ENCODE data around the gene DOCK6. TPM values are rescaled to one million over a fixed set of nuclear protein-coding genes. Genes with fewer than 3 reads are reported as not detected.

DOCK6 gene, protein sequence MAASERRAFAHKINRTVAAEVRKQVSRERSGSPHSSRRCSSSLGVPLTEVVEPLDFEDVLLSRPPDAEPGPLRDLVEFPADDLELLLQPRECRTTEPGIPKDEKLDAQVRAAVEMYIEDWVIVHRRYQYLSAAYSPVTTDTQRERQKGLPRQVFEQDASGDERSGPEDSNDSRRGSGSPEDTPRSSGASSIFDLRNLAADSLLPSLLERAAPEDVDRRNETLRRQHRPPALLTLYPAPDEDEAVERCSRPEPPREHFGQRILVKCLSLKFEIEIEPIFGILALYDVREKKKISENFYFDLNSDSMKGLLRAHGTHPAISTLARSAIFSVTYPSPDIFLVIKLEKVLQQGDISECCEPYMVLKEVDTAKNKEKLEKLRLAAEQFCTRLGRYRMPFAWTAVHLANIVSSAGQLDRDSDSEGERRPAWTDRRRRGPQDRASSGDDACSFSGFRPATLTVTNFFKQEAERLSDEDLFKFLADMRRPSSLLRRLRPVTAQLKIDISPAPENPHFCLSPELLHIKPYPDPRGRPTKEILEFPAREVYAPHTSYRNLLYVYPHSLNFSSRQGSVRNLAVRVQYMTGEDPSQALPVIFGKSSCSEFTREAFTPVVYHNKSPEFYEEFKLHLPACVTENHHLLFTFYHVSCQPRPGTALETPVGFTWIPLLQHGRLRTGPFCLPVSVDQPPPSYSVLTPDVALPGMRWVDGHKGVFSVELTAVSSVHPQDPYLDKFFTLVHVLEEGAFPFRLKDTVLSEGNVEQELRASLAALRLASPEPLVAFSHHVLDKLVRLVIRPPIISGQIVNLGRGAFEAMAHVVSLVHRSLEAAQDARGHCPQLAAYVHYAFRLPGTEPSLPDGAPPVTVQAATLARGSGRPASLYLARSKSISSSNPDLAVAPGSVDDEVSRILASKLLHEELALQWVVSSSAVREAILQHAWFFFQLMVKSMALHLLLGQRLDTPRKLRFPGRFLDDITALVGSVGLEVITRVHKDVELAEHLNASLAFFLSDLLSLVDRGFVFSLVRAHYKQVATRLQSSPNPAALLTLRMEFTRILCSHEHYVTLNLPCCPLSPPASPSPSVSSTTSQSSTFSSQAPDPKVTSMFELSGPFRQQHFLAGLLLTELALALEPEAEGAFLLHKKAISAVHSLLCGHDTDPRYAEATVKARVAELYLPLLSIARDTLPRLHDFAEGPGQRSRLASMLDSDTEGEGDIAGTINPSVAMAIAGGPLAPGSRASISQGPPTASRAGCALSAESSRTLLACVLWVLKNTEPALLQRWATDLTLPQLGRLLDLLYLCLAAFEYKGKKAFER (N-terminal part only)
- 12.0 and 14.5 TPM in 2 replicates for total RNA-seq (2014; rRNA removed; shearing (Covaris generic))

GRCh38 chr19:11261971-11262839 is at the start of gene DOCK6:
Gene DOCK6, minus strand, starts transcription at chr19:11262524. Its CDS starts 84 bp downstream, at chr19:11262440.

DNA sequence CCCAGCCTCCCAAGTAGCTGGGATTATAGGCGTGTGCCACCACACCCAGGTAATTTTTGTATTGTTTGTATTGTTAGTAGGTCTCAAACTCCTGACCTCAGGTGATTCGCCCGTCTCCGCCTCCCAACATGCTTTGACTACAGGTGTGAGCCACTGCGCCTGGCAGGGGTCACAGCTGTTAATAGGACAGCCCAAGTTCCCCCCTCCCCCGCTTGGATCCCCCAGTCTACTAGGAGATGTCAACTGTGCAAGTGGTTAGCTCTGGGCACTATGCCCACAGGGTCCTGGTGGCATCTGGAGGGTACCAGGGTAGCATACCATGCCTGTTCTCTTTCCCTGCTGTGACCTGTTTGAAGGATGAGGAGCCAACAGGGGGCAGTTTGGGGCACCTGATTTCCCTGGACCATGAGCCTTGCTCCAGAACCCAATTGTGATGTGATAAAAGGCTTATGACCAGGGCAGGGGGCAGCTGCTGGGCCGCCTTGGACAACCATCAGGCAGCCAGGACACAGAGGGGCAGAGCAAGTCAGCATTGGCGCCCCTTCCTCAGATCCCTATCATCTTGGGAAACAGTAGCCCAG is 33.4 kb upstream of the DOCK6 start, which contains the start of gene TSPAN16:
TSS of gene TSPAN16 (plus strand) at position 496 of the 581 bp plus-strand sequence. CDS start 138 bp downstream, outside the sequence.

DNA sequence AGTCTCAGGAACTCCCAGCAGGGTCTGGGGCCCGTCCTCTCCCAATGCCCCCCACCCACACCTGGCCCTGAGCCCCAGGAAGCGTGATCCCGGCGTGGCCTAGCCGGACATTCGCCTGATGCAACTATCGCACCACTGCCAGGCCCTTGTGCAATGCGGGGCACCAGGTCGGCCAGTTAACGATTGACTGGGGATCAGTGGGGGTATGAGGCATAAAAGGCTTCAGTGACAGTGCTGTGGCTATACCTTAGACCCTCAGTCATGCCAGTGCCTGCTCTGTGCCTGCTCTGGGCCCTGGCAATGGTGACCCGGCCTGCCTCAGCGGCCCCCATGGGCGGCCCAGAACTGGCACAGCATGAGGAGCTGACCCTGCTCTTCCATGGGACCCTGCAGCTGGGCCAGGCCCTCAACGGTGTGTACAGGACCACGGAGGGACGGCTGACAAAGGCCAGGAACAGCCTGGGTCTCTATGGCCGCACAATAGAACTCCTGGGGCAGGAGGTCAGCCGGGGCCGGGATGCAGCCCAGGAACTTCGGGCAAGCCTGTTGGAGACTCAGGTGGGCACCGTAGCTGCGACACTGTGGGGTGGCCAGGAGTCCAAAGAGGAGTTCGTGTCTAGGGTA is 22.8 kb downstream of the DOCK6 start, which contains the start of gene ANGPTL8:
TSS of gene ANGPTL8 (plus strand) at position 243 of the 624 bp plus-strand sequence. CDS start at position 262, 19 bp downstream.

DNA sequence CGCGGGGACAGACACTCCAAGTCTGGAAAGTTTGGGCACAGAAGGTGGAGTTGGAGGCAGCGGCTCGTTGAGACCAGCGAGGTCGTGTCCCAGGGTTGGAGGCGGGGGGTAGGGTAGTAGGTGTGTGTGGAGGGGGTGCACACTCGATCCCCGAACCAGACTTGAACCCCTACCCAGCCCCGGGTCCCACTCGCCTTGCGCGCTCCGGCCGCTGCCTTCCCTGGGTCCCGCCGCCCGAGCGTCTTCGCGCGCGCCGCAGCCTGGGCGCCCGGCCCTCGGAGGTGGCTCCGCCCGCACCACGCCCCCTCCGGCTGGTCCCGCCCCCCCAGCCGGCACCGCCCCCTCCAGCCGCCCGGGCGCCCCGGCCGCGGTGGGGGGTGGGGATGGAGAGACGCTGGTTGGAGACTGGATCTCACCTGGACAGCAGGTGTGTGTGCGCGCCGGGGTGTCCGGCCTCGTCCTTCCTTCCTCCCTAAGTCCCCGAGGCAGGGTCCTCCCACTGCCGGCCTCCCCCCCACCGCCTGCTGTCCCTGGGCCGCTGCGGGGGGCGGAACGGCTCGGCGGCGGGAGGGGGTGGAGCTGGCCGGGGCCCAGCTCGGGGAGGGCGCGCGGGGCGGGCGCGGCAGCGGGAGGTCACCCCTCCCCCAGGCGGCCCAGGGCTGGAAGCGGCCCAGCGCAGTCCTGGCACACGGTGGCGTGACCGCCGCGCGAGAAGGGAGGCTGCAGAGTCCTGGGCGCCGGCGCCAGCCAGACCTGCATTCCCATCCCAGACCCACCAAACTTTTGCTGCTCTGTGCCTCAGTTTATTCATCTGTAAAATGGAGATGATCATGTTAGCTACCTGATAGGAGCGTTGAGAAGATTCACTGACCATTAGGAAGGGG is 64.8 kb downstream of the DOCK6 start, which contains the start of gene KANK2:
TSS of gene KANK2 (minus strand) at position 255 of the 884 bp plus-strand sequence. CDS start 3,034 bp downstream, outside the sequence.

GRCh38 chr19:11155373-11156120 is 106.8 kb downstream of the DOCK6 start, which contains the start of gene SPC24:
Gene SPC24, minus strand, starts transcription at chr19:11155782. Its CDS starts 6 bp downstream, at chr19:11155776.

Other genes starting within 250 kb of the DOCK6 start
- 198 and 231 TPM in 2 replicates for gene LDLR, start 173.1 kb downstream of the DOCK6 start, total RNA-seq (2014; rRNA removed; shearing (Covaris generic))
- 164 and 193 TPM in 2 replicates for gene SPC24, start 106.7 kb downstream of the DOCK6 start, total RNA-seq (2014; rRNA removed; shearing (Covaris generic))
- 56.0 and 56.1 TPM in 2 replicates for gene KANK2, start 65.0 kb downstream of the DOCK6 start, total RNA-seq (2014; rRNA removed; shearing (Covaris generic))
- not detected in 2 replicates for gene ANGPTL8, start 22.9 kb downstream of the DOCK6 start, total RNA-seq (2014; rRNA removed; shearing (Covaris generic))
- not detected in 2 replicates for gene TSPAN16, start 33.6 kb upstream of the DOCK6 start, total RNA-seq (2014; rRNA removed; shearing (Covaris generic))
- gene RAB3D, start 77.1 kb upstream of the DOCK6 start, total RNA-seq (2014; rRNA removed; shearing (Covaris generic)) = 4.9 and 5.8 TPM in 2 replicates
- 97.9 and 98.7 TPM in 2 replicates for gene TMEM205, start 83.7 kb upstream of the DOCK6 start, total RNA-seq (2014; rRNA removed; shearing (Covaris generic))
- 4.4 and 4.9 TPM in 2 replicates for gene CCDC159, start 84.0 kb upstream of the DOCK6 start, total RNA-seq (2014; rRNA removed; shearing (Covaris generic))
- gene PLPPR2, start 92.9 kb upstream of the DOCK6 start, total RNA-seq (2014; rRNA removed; shearing (Covaris generic)) = 10.2 and 18.4 TPM in 2 replicates
- 2.1 and 4.8 TPM in 2 replicates for gene SWSAP1, start 112.1 kb upstream of the DOCK6 start, total RNA-seq (2014; rRNA removed; shearing (Covaris generic))
- 7.6 and 9.4 TPM in 2 replicates for gene EPOR, start 121.8 kb upstream of the DOCK6 start, total RNA-seq (2014; rRNA removed; shearing (Covaris generic))
- gene RGL3, start 156.8 kb upstream of the DOCK6 start, total RNA-seq (2014; rRNA removed; shearing (Covaris generic)) = 12.2 and 17.9 TPM in 2 replicates
- gene ODAD3, start 172.6 kb upstream of the DOCK6 start, total RNA-seq (2014; rRNA removed; shearing (Covaris generic)) = 0.87 and 4.5 TPM in 2 replicates
- 230 and 236 TPM in 2 replicates for gene PRKCSH, start 173.1 kb upstream of the DOCK6 start, total RNA-seq (2014; rRNA removed; shearing (Covaris generic))
- gene ELAVL3, start 218.5 kb upstream of the DOCK6 start, total RNA-seq (2014; rRNA removed; shearing (Covaris generic)) = 0.40 TPM in 1 of 2 replicates, not detected in the other
- 10.6 and 14.3 TPM in 2 replicates for gene ZNF653, start 243.3 kb upstream of the DOCK6 start, total RNA-seq (2014; rRNA removed; shearing (Covaris generic))